HEK293 (cell line): ENCODE data around the gene WNT1.
A peak's percentile ranks its signal among the peaks of the same experiment; 100 is the strongest.

ENCODE experiments used
- ATF2 ChIP-seq: fragments of 450-650 bp; formaldehyde crosslinking; IDR thresholded peaks from 2 replicates; pipeline ENCODE4 v1.5.1; 2016; ENCODE audit warnings: missing biosample characterization, missing genetic modification characterization, low read depth
- BCL6B ChIP-seq: fragments of 450-650 bp; formaldehyde crosslinking; IDR thresholded peaks from 2 replicates; pipeline ENCODE4 v1.5.1; 2017; ENCODE audit warnings: missing biosample characterization, missing genetic modification characterization
- CTCF ChIP-seq: fragments of 450-650 bp; formaldehyde crosslinking; IDR thresholded peaks from 2 replicates; pipeline ENCODE4 v1.5.1; 2016; ENCODE audit warnings: missing biosample characterization, missing genetic modification characterization
- KLF16 ChIP-seq: fragments of 450-650 bp; formaldehyde crosslinking; IDR thresholded peaks from 2 replicates; pipeline ENCODE4 v1.5.1; 2017; ENCODE audit warnings: missing biosample characterization, missing genetic modification characterization
- SP7 ChIP-seq: fragments of 450-650 bp; formaldehyde crosslinking; IDR thresholded peaks from 2 replicates; pipeline ENCODE4 v1.5.1; 2016; ENCODE audit warnings: missing biosample characterization, missing genetic modification characterization
- TRIM28 ChIP-seq: IDR thresholded peaks from 2 replicates; pipeline ENCODE4 v1.6.1; 2011; ENCODE audit warnings: low read length, control low read depth, borderline replicate concordance
- YY1 ChIP-seq: fragments of 450-650 bp; formaldehyde crosslinking; IDR thresholded peaks from 2 replicates; pipeline ENCODE4 v1.5.1; 2018; ENCODE audit warnings: missing biosample characterization, missing genetic modification characterization
- ZBTB21 ChIP-seq: fragments of 450-650 bp; formaldehyde crosslinking; IDR thresholded peaks from 2 replicates; pipeline ENCODE4 v1.5.1; 2017; ENCODE audit warnings: missing biosample characterization, missing genetic modification characterization
- ZBTB6 ChIP-seq: fragments of 450-650 bp; formaldehyde crosslinking; IDR thresholded peaks from 2 replicates; pipeline ENCODE4 v1.5.1; 2017; ENCODE audit warnings: missing biosample characterization, missing genetic modification characterization
- ZBTB7A ChIP-seq: fragments of 450-650 bp; formaldehyde crosslinking; IDR thresholded peaks from 2 replicates; pipeline ENCODE4 v1.5.1; 2016; ENCODE audit warnings: low read depth, missing biosample characterization, missing genetic modification characterization
- ZNF132 ChIP-seq: fragments of 450-650 bp; formaldehyde crosslinking; IDR thresholded peaks from 2 replicates; pipeline ENCODE4 v1.5.1; 2017; ENCODE audit warnings: missing biosample characterization, missing genetic modification characterization, borderline replicate concordance
- ZNF140 ChIP-seq: fragments of 450-650 bp; formaldehyde crosslinking; IDR thresholded peaks from 2 replicates; pipeline ENCODE4 v1.5.1; 2016; ENCODE audit warnings: missing biosample characterization, missing genetic modification characterization
- ZNF155 ChIP-seq: fragments of 450-650 bp; formaldehyde crosslinking; IDR thresholded peaks from 2 replicates; pipeline ENCODE4 v1.5.1; 2016; ENCODE audit warnings: missing biosample characterization, missing genetic modification characterization
- ZNF157 ChIP-seq: fragments of 450-650 bp; formaldehyde crosslinking; IDR thresholded peaks from 2 replicates; pipeline ENCODE4 v1.5.1; 2016; ENCODE audit warnings: missing biosample characterization, missing genetic modification characterization
- ZNF175 ChIP-seq: fragments of 450-650 bp; formaldehyde crosslinking; IDR thresholded peaks from 2 replicates; pipeline ENCODE4 v1.5.1; 2016; ENCODE audit warnings: missing biosample characterization, missing genetic modification characterization
- ZNF18 ChIP-seq: fragments of 450-650 bp; formaldehyde crosslinking; IDR thresholded peaks from 2 replicates; pipeline ENCODE4 v1.5.1; 2016; ENCODE audit warnings: missing biosample characterization, missing genetic modification characterization
- ZNF19 ChIP-seq: fragments of 450-650 bp; formaldehyde crosslinking; IDR thresholded peaks from 2 replicates; pipeline ENCODE4; 2016; ENCODE audit warnings: missing biosample characterization, missing genetic modification characterization, low read depth
- ZNF292 ChIP-seq: fragments of 450-650 bp; formaldehyde crosslinking; IDR thresholded peaks from 2 replicates; pipeline ENCODE4 v1.5.1; 2016; ENCODE audit warnings: low read depth, missing biosample characterization, missing genetic modification characterization, borderline replicate concordance
- ZNF354C ChIP-seq: fragments of 450-650 bp; formaldehyde crosslinking; IDR thresholded peaks from 2 replicates; pipeline ENCODE4 v1.5.1; 2016; ENCODE audit warnings: missing biosample characterization, missing genetic modification characterization, low read depth, borderline replicate concordance
- ZNF366 ChIP-seq: fragments of 450-650 bp; formaldehyde crosslinking; conservative IDR thresholded peaks from 2 replicates; pipeline ENCODE4 v1.5.1; 2016; ENCODE audit warnings: missing biosample characterization, missing genetic modification characterization
- ZNF394 ChIP-seq: fragments of 450-650 bp; formaldehyde crosslinking; IDR thresholded peaks from 2 replicates; pipeline ENCODE4 v1.5.1; 2016; ENCODE audit warnings: missing biosample characterization, missing genetic modification characterization, mild to moderate bottlenecking, moderate library complexity, borderline replicate concordance
- ZNF529 ChIP-seq: fragments of 450-650 bp; formaldehyde crosslinking; IDR thresholded peaks from 2 replicates; pipeline ENCODE4 v1.5.1; 2017; ENCODE audit warnings: missing genetic modification characterization, missing biosample characterization; ENCODE audit not compliant: insufficient replicate concordance
- ZNF530 ChIP-seq: fragments of 450-650 bp; formaldehyde crosslinking; IDR thresholded peaks from 2 replicates; pipeline ENCODE4 v1.5.1; 2016; ENCODE audit warnings: low read depth, missing biosample characterization, missing genetic modification characterization
- ZNF549 ChIP-seq: fragments of 450-650 bp; IDR thresholded peaks from 2 replicates; pipeline ENCODE4 v1.5.1; 2018; ENCODE audit warnings: missing biosample characterization, missing genetic modification characterization, mild to moderate bottlenecking, inconsistent platforms, moderate library complexity
- ZNF585B ChIP-seq: fragments of 450-650 bp; formaldehyde crosslinking; IDR thresholded peaks from 2 replicates; pipeline ENCODE4 v1.5.1; 2016; ENCODE audit warnings: missing biosample characterization, missing genetic modification characterization
- ZNF600 ChIP-seq: fragments of 450-650 bp; formaldehyde crosslinking; IDR thresholded peaks from 2 replicates; pipeline ENCODE4 v1.5.1; 2016; ENCODE audit warnings: missing biosample characterization, missing genetic modification characterization
- ZNF629 ChIP-seq: fragments of 450-650 bp; formaldehyde crosslinking; IDR thresholded peaks from 2 replicates; pipeline ENCODE4 v1.5.1; 2017; ENCODE audit warnings: missing biosample characterization, missing genetic modification characterization
- ZNF76 ChIP-seq: fragments of 450-650 bp; formaldehyde crosslinking; IDR thresholded peaks from 2 replicates; pipeline ENCODE4; 2016; ENCODE audit warnings: low read depth, missing biosample characterization, missing genetic modification characterization, borderline replicate concordance
- ZNF768 ChIP-seq: fragments of 450-650 bp; formaldehyde crosslinking; IDR thresholded peaks from 2 replicates; pipeline ENCODE4 v1.5.1; 2018; ENCODE audit warnings: missing biosample characterization, mild to moderate bottlenecking, missing genetic modification characterization
- ZNF791 ChIP-seq: fragments of 450-650 bp; formaldehyde crosslinking; IDR thresholded peaks from 2 replicates; pipeline ENCODE4 v1.5.1; 2016; ENCODE audit warnings: missing biosample characterization, missing genetic modification characterization
- ZNF792 ChIP-seq: fragments of 450-650 bp; formaldehyde crosslinking; IDR thresholded peaks from 2 replicates; pipeline ENCODE4 v1.5.1; 2016; ENCODE audit warnings: missing biosample characterization, missing genetic modification characterization
- ZNF837 ChIP-seq: fragments of 450-650 bp; formaldehyde crosslinking; IDR thresholded peaks from 2 replicates; pipeline ENCODE4 v1.5.1; 2016; ENCODE audit warnings: missing biosample characterization, missing genetic modification characterization
- ZSCAN16 ChIP-seq: fragments of 450-650 bp; formaldehyde crosslinking; IDR thresholded peaks from 2 replicates; pipeline ENCODE4 v1.5.1; 2016; ENCODE audit warnings: missing biosample characterization, missing genetic modification characterization
- ZSCAN23 ChIP-seq: fragments of 450-650 bp; formaldehyde crosslinking; IDR thresholded peaks from 2 replicates; pipeline ENCODE4 v1.5.1; 2016; ENCODE audit warnings: missing biosample characterization, missing genetic modification characterization

WNT1 gene

GRCh38 chr12:48956279-48957140 lies 21.6 kb upstream of the WNT1 start (continued):
- TF ChIP-seq ZNF366 (peak; percentile 88), ATF2 (tag by site-specific recombination) (no peak), CTCF (tag by site-specific recombination) (peak; percentile 87), ZBTB21 (tag by site-specific recombination) (0 out of 2 replicates have a peak, but pooled peaks have one; percentile 24), ZNF140 (tag by site-specific recombination) (no peak), ZNF157 (tag by site-specific recombination) (no peak), ZNF354C (tag by site-specific recombination) (no peak), ZNF394 (tag by site-specific recombination) (no peak), ZNF837 (tag by site-specific recombination) (no peak), ZNF155 (tag by site-specific recombination) (no peak), ZSCAN16 (tag by site-specific recombination) (no peak), ZSCAN23 (tag by site-specific recombination) (no peak), ZNF600 (peak; percentile 71; the same call in 1 of the 2 replicates), ZNF18 (no peak), ZNF132 (tag by site-specific recombination) (no peak), ZNF19 (tag by site-specific recombination) (no peak), ZNF768 (tag by site-specific recombination) (no peak), ZNF529 (tag by site-specific recombination) (no peak), ZNF530 (no peak), ZNF292 (no peak), BCL6B (tag by site-specific recombination) (no peak), ZNF629 (no peak), ZBTB7A (tag by site-specific recombination) (0 out of 2 replicates have a peak, but pooled peaks have one; percentile 8), ZBTB6 (tag by site-specific recombination) (no peak), KLF16 (tag by site-specific recombination) (peak; percentile 14; the same call in 1 of the 2 replicates), ZNF76 (tag by site-specific recombination) (peak; percentile 55; the same call in 1 of the 2 replicates), ZNF549 (no peak), TRIM28 (no peak), YY1 (no peak), ZNF792 (no peak), ZNF791 (tag by site-specific recombination) (no peak), ZNF175 (tag by site-specific recombination) (no peak), SP7 (tag by site-specific recombination) (peak; percentile 58; the same call in 1 of the 2 replicates), ZNF585B (tag by site-specific recombination) (no peak)
